Parathyroid adenoma (tissue), 2 donors: Measurements from ENCODE around the gene GPR15LG.

Source experiments
- H2AFZ ChIP-seq: fragments of 300-600 bp; sonication (generic); one replicate; pipeline ENCODE4 v1.7.0; 2017; ENCODE audit warnings: antibody characterized with exemption, mild to moderate bottlenecking
- H3K27ac ChIP-seq: fragments of 300-600 bp; sonication (generic); one replicate; pipeline ENCODE4 v1.7.0; 2017
- H3K27me3 ChIP-seq: fragments of 300-600 bp; sonication (generic); one replicate; pipeline ENCODE4 v1.7.0; 2017; ENCODE audit warnings: low read length; ENCODE audit not compliant: control insufficient read depth, insufficient read depth
- H3K36me3 ChIP-seq: fragments of 300-600 bp; sonication (generic); one replicate; pipeline ENCODE4 v1.7.0; 2017; ENCODE audit warnings: low read length; ENCODE audit not compliant: control insufficient read depth, insufficient read depth
- H3K4me1 ChIP-seq: fragments of 300-600 bp; sonication (generic); one replicate; pipeline ENCODE4 v1.7.0; 2017; ENCODE audit warnings: control low read depth
- H3K4me2 ChIP-seq: fragments of 300-600 bp; sonication (generic); one replicate; pipeline ENCODE4 v1.7.0; 2017; ENCODE audit warnings: low read length
- H3K4me3 ChIP-seq: fragments of 300-600 bp; sonication (generic); one replicate; pipeline ENCODE4 v1.7.0; 2017; ENCODE audit warnings: low read depth, low read length
- H3K79me2 ChIP-seq: fragments of 300-600 bp; sonication (generic); one replicate; pipeline ENCODE4 v1.7.0; 2017; ENCODE audit warnings: control low read depth
- H3K9ac ChIP-seq: fragments of 300-600 bp; sonication (generic); one replicate; pipeline ENCODE4 v1.7.0; 2017; ENCODE audit warnings: mild to moderate bottlenecking
- H3K9me3 ChIP-seq: fragments of 300-600 bp; sonication (generic); one replicate; pipeline ENCODE4 v1.7.0; 2017; ENCODE audit warnings: low read length; ENCODE audit not compliant: control insufficient read depth
- CTCF ChIP-seq: fragments of 300-600 bp; sonication (generic); IDR thresholded peaks from one replicate; pipeline ENCODE4 v1.7.0; 2017; ENCODE audit warnings: antibody characterized with exemption, mild to moderate bottlenecking
- donor health status: primary hyperparathyroidism.

The GPR15LG gene

GRCh38 chr10:84233940-84234339 is 60.3 kb downstream of the GPR15LG start:
- no peak overlapping the region for H3K4me2 ChIP-seq
- TF ChIP-seq CTCF: no peak
- H3K36me3 ChIP-seq: no peaks in the 10 kb centered on the region
- H2AFZ ChIP-seq: no peak overlapping the region
- no peaks in the 10 kb centered on the region for H3K4me1 ChIP-seq
- H3K27me3 ChIP-seq: no peaks in the 10 kb centered on the region
- H3K9ac ChIP-seq: no peak overlapping the region
- H3K79me2 ChIP-seq: no peaks in the 10 kb centered on the region
- no peak overlapping the region for H3K27ac ChIP-seq
- H3K4me3 ChIP-seq: no peak overlapping the region
- H3K9me3 ChIP-seq: no peaks in the 10 kb centered on the region

DNA sequence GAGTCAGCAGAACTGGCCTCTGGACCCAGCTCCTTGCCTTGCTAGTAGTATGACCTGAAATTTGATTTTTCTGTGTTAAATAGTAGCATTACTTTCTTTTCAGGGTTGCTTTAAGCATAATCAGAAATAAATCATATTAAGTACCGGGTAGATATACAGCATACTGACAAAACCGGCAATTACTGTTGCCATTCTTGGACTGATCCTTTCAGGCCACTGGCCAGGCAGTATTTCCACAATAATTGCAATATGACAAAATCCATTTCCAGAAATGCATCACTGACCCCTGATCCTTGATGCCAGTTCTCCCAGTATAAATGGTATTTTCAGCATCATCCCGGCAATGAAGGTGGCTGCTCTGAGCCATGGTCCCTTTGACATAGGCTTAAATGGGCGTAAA is 60.9 kb downstream of the GPR15LG start:
- TF ChIP-seq CTCF: no peak
- Histone ChIP-seq H3K4me2 (no peak overlapping the region), H3K4me1 (no peaks in the 10 kb centered on the region), H3K9me3 (no peaks in the 10 kb centered on the region), H3K4me3 (no peak overlapping the region), H2AFZ (no peak overlapping the region), H3K36me3 (no peaks in the 10 kb centered on the region), H3K27ac (no peak overlapping the region), H3K79me2 (no peaks in the 10 kb centered on the region), H3K9ac (no peak overlapping the region), H3K27me3 (no peaks in the 10 kb centered on the region)
